H1 (cell line): ENCODE results near the gene P4HB. TPM values are rescaled to one million over a fixed set of nuclear protein-coding genes. Genes with fewer than 3 reads are reported as not detected.

Source experiments
- BACH1 ChIP-seq: IDR thresholded peaks from 2 replicates; pipeline ENCODE4 v1.6.1; 2012; ENCODE audit warnings: low read length, improper control_type of control experiment
- CBX8 ChIP-seq: fragments of 300-800, 300-1000 bp; sonication (generic); IDR thresholded peaks from 2 replicates; pipeline ENCODE4 v1.7.1; 2016; ENCODE audit warnings: low read depth, low read length, borderline replicate concordance
- CTBP2 ChIP-seq: IDR thresholded peaks from 2 replicates; pipeline ENCODE4 v1.7.0; 2011; ENCODE audit warnings: borderline replicate concordance, mild to moderate bottlenecking, moderate library complexity, mixed read lengths, low read length; ENCODE audit not compliant: insufficient read depth, insufficient read length
- E2F6 ChIP-seq: IDR thresholded peaks from 2 replicates; pipeline ENCODE4 v1.6.1; 2012; ENCODE audit warnings: inconsistent platforms
- EGR1 ChIP-seq: IDR thresholded peaks from 2 replicates; pipeline ENCODE4 v1.6.1; 2011; ENCODE audit warnings: low read depth, low read length, borderline replicate concordance
- EZH2 ChIP-seq: fragments of 200-600 bp; sonication (generic); IDR thresholded peaks from 2 replicates; pipeline ENCODE4 v1.7.1; 2012; ENCODE audit warnings: low read depth, mild to moderate bottlenecking, moderate library complexity, low read length, inconsistent platforms; ENCODE audit not compliant: severe bottlenecking
- FOSL1 ChIP-seq: IDR thresholded peaks from 2 replicates; pipeline ENCODE4 v1.6.1; 2011; ENCODE audit warnings: mild to moderate bottlenecking, low read depth, low read length, moderate library complexity; ENCODE audit not compliant: insufficient read depth
- GABPA ChIP-seq: IDR thresholded peaks from 2 replicates; pipeline ENCODE4 v1.6.1; 2011; ENCODE audit warnings: mild to moderate bottlenecking, low read length, moderate library complexity, borderline replicate concordance; ENCODE audit not compliant: insufficient read depth
- HDAC2 ChIP-seq, 2 experiments: fragments of 300-600 bp in 1 of 2; sonication (generic) in 1 of 2; IDR thresholded peaks; 2 replicates each; pipeline ENCODE4 v1.6.1; 2011 to 2012; ENCODE audit warnings: low read depth in 2 of 2, low read length in 2 of 2, mild to moderate bottlenecking in 2 of 2, moderate library complexity in 2 of 2, borderline replicate concordance in 1 of 2, inconsistent platforms in 1 of 2
- KDM4A ChIP-seq: IDR thresholded peaks from one replicate; pipeline ENCODE4 v1.7.1; 2012; ENCODE audit warnings: low read depth, mild to moderate bottlenecking, moderate library complexity, low read length, inconsistent platforms; ENCODE audit not compliant: severe bottlenecking
- KDM5A ChIP-seq: fragments of 200-600 bp; IDR thresholded peaks from 2 replicates; pipeline ENCODE4 v1.7.1; 2012; ENCODE audit warnings: mild to moderate bottlenecking, low read length, inconsistent platforms, mixed read lengths
- MAFK ChIP-seq: IDR thresholded peaks from 2 replicates; pipeline ENCODE4 v1.6.1; 2012; ENCODE audit warnings: low read depth, mild to moderate bottlenecking, improper control_type of control experiment, low read length
- MAX ChIP-seq: IDR thresholded peaks from 2 replicates; pipeline ENCODE4 v1.6.1; 2012; ENCODE audit warnings: inconsistent platforms
- NANOG ChIP-seq: IDR thresholded peaks from 2 replicates; pipeline ENCODE4 v1.6.1; 2011; ENCODE audit warnings: low read length, low read depth, mild to moderate bottlenecking, inconsistent platforms; ENCODE audit not compliant: insufficient read depth, poor library complexity, severe bottlenecking
- POU5F1 ChIP-seq: IDR thresholded peaks from 2 replicates; pipeline ENCODE4 v1.6.1; 2011; ENCODE audit warnings: low read depth, mild to moderate bottlenecking, low read length, moderate library complexity
- SAP30 ChIP-seq: fragments of 300-600 bp; sonication (generic); IDR thresholded peaks from 2 replicates; pipeline ENCODE4 v1.7.1; 2012; ENCODE audit warnings: low read length, moderate library complexity, mild to moderate bottlenecking, inconsistent platforms; ENCODE audit not compliant: insufficient read depth, insufficient replicate concordance
- SIRT6 ChIP-seq: IDR thresholded peaks from one replicate; pipeline ENCODE4 v1.7.1; 2012; ENCODE audit warnings: low read length, inconsistent platforms
- SIX5 ChIP-seq: IDR thresholded peaks from 2 replicates; pipeline ENCODE4 v1.6.1; 2011; ENCODE audit warnings: mild to moderate bottlenecking, low read depth, low read length
- SP4 ChIP-seq: IDR thresholded peaks from 2 replicates; pipeline ENCODE4 v1.6.1; 2012; ENCODE audit warnings: low read length, inconsistent platforms
- SUZ12 ChIP-seq: fragments of 200-600 bp; sonication (generic); IDR thresholded peaks from 2 replicates; pipeline ENCODE4 v1.6.1; 2012; ENCODE audit warnings: mild to moderate bottlenecking, inconsistent platforms, low read length, moderate library complexity, mixed read lengths
- TBP ChIP-seq: IDR thresholded peaks from 2 replicates; pipeline ENCODE4 v1.6.1; 2011; ENCODE audit warnings: low read depth, low read length, improper control_type of control experiment
- YY1 ChIP-seq: IDR thresholded peaks from 2 replicates; pipeline ENCODE4 v1.6.1; 2011; ENCODE audit warnings: low read depth, mild to moderate bottlenecking, low read length
- ZNF274 ChIP-seq: IDR thresholded peaks from 2 replicates; pipeline ENCODE4 v1.7.0; 2012; ENCODE audit warnings: low read length, borderline replicate concordance; ENCODE audit errors: extremely low read depth
- polyA plus RNA-seq, 7 experiments: library from polyadenylated mRNA; depleted of rRNA in 3 of 7; stranded (reverse) in 5 of 7; unstranded in 2 of 7; fragments of >200 nt in 5 of 7; fragments of 200-250 nt in 2 of 7; gene quantifications; 1 replicate in 5 of 7; 2 replicates in 1 of 7; 4 replicates in 1 of 7; pipeline versions ENCODE4 v1.2.1 to v1.2.3, GENCODE V29; 2011 to 2013; ENCODE audit warnings: missing spikeins in 2 of 7, mixed read lengths in 2 of 7
- total RNA-seq: library from RNA; stranded (reverse); fragmentation: NEBNext Ultra II Directional; extraction: Animal tissue kit (Norgen Biotek cat#: 25700); gene quantifications from 2 replicates; pipeline ENCODE4 v1.2.1, GENCODE V29; 2021

Gene P4HB
- total and polyA plus RNA-seq, 2 of the 8 experiments (the other 6 are each of a cell fraction or from before 2014, with no cell fraction given) = 41.4 to 379 TPM

GRCh38 chr17:81804559-81805399, 55.6 kb downstream of the P4HB start (continued):
- TF ChIP-seq SIRT6 (no peak), CTBP2 (peak; percentile 64), NANOG (no peak), SAP30 (no peak), SIX5 (no peak), POU5F1 (no peak), MAFK (no peak), FOSL1 (no peak), E2F6 (no peak), GABPA (no peak), MAX (0 out of 2 replicates have a peak, but pooled peaks have one; percentile 13), SP4 (no peak), KDM4A (peak; percentile 44), ZNF274 (no peak), EZH2 (peak; percentile 88), SUZ12 (peak; percentile 79), EGR1 (no peak), BACH1 (no peak), YY1 (no peak), CBX8 (no peak), TBP (no peak), HDAC2 (IDR thresholded peaks at IDR 0.05; ENCODE audit: borderline replicate concordance in 1 of 2, low read depth in 2 of 2, low read length in 2 of 2) (no peak), KDM5A (no peak)
